IPS-11a (cell line): ENCODE measurements around the gene UQCC5.
A peak's percentile ranks its signal among the peaks of the same experiment; 100 is the strongest.

Experiments used
- H3K4me3 ChIP-seq: one replicate; pipeline ENCODE4 v1.5.1; 2013; ENCODE audit warnings: low read depth, low read length, control low read depth

UQCC5 gene, protein sequence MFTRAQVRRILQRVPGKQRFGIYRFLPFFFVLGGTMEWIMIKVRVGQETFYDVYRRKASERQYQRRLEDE

GRCh38 chr3:52536369-52537164 is at the start of gene UQCC5:
TSS of gene UQCC5 (plus strand) at chr3:52536605. CDS start at chr3:52536756, 151 bp downstream.
- peak within 1 kb of the TSS; percentile 94 for H3K4me3 ChIP-seq

DNA sequence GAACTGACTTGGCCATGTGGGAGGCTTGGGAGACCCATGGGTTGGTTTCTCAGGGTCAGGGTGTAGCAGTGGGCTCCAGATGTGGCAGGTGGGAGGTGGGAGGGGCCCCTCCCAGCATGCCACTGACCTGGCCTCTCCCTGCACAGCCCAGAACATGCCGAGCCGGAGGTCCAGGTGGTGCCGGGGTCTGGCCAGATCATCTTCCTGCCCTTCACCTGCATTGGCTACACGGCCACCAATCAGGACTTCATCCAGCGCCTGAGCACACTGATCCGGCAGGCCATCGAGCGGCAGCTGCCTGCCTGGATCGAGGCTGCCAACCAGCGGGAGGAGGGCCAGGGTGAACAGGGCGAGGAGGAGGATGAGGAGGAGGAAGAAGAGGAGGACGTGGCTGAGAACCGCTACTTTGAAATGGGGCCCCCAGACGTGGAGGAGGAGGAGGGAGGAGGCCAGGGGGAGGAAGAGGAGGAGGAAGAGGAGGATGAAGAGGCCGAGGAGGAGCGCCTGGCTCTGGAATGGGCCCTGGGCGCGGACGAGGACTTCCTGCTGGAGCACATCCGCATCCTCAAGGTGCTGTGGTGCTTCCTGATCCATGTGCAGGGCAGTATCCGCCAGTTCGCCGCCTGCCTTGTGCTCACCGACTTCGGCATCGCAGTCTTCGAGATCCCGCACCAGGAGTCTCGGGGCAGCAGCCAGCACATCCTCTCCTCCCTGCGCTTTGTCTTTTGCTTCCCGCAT is 49.2 kb upstream of the UQCC5 start:
- no peak overlapping the region for H3K4me3 ChIP-seq

GRCh38 chr3:52487788-52488691 is 48.4 kb upstream of the UQCC5 start:
- no peak overlapping the region for H3K4me3 ChIP-seq

DNA sequence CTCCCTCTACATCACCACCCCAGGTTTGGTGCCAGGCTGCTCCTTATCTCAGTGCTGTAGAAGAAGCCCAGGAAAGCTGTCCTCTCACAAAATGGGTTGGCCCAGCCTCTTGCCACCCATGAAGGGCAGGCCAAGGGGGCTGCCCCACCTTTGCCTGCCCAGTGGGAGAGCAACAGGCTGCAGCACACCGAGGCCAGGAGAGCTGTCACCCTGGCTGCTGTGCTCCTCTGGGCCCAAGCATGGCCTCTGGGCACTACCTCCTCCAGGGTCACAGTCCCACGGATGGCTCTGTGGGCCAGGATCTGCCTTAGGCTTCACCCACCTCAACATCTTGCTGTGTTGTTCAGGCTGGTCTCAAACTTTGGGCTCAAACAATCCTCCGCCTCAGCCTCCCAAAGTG is 47.7 kb upstream of the UQCC5 start:
- H3K4me3 ChIP-seq: no peak overlapping the region

- H3K4me3 ChIP-seq: no peak overlapping the region
These were observed 47.0 kb upstream of the UQCC5 start for GRCh38 chr3:52489453-52489852.

- H3K4me3 ChIP-seq: no peak overlapping the region
These were observed 46.1 kb upstream of the UQCC5 start for GRCh38 chr3:52490035-52490938.

- no peak overlapping the region for H3K4me3 ChIP-seq
These were observed 45.4 kb upstream of the UQCC5 start for GRCh38 chr3:52490939-52491526.

DNA sequence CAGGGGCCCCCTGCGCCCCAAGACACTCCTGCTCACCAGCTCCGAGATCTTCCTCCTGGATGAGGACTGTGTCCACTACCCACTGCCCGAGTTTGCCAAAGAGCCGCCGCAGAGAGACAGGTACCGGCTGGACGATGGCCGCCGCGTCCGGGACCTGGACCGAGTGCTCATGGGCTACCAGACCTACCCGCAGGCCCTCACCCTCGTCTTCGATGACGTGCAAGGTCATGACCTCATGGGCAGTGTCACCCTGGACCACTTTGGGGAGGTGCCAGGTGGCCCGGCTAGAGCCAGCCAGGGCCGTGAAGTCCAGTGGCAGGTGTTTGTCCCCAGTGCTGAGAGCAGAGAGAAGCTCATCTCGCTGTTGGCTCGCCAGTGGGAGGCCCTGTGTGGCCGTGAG is 44.3 kb upstream of the UQCC5 start:
- H3K4me3 ChIP-seq: no peak overlapping the region

DNA sequence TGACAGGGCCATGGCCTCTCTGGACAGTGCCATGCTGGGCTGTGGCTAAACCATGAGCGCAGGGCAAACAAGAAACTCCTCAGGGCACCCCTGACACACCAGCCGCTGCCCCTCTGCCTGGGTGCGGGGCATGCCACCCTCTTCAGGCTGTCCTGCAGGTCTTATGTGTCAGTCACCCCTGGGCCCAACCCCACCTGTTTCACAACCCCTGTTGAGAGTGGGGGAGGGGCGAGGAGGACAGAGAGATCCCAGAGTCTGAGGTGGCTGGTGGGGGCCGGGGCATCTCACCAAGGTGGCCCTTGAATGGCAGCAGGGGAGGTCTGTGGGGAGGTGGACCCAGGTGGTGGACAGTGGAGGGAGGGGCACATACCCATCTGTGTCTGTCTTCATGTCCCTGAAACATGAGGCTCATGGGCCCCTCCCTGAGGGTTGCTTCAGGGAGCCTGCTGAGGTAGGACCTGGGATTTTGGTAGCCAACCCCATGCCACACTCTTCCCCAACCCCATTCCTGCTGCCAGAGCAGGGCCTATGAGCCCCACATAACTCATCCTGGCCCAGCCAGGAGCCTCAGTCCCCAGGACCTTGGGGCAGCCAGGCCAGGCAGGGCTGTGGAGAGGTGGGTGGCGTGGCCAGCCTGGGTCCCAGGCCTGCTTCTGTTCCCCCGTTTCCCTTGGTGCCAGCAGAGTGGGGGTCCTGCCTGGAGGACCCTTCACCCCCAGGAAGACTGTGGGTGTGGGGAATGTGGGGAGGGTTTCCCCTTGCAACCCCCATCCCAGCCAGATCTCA is 43.0 kb upstream of the UQCC5 start:
- H3K4me3 ChIP-seq: no peak overlapping the region

GRCh38 chr3:52494445-52494844 is 42.0 kb upstream of the UQCC5 start:
- H3K4me3 ChIP-seq: no peak overlapping the region

DNA sequence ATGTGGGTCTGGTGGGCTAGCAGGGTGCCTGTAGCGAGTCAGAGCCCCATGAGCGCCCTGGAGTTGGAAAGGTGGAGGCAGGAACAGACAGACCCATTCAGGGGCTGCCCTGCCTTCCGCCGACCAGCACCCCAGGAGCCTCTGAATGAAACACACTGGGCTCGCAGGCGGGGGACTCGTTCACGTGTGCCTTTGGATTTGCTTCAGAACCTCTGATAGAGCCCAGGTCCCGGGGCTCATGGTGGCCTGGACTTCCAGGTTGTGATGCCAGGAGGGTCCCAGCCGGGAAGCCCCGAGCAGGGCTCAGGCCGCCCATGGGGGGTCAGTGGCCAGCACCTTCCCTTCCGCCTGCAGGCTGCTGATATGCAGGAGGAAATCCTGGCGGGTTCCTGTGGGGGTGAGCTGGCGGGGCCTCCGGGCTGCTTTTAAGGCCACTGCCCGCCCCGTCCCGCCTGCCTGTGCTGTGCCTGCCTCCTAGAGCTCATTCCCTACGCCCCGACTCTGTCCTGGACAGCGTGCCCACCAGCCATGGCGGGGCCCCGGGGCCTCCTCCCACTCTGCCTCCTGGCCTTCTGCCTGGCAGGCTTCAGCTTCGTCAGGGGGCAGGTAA is 41.4 kb upstream of the UQCC5 start, which contains the start of gene STAB1:
Gene STAB1 (plus strand): TSS at position 453 of the 610 bp plus-strand sequence. CDS start 76 bp downstream, at position 529.
- no peak within 1 kb of the TSS for H3K4me3 ChIP-seq

DNA sequence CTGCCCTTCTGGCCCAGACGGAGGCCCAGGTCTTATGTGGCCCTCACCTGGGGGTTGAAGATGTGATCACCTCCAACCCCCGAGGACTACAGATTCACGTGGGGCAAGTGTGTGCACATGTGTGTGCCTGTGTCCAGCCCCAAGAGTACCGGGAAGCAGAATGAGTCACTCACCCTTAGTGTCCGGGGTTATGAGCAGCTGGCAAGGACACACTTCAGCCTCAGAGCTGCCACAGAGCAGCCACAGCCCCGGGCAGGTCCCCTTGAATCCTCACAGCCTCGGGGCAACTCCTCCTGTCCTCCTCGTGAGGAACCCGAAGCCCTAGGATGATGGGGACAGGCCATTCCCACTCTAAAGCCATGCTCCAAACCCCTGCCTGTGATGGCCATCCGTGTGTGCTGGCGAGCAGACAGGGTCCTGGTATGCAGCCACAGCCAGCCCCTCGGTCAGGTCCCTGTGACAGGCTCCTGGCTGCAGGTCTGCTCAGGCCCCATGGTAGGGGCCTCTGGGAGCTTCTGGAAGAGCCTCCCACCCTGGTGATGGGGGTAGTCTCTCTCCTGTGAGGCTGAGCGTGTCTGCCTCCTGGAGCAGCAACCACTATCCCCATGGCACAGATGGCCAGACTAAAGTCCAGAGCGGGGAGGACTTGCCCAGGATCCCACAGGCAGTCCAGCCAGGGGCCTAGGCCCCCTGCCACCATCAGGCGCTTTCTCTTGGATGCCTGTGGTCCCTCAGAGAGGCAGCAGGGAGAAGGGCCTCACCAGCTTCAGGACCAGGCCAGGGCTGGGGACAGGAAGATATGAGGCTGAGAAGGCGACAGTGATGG is 40.4 kb upstream of the UQCC5 start:
- no peak overlapping the region for H3K4me3 ChIP-seq

DNA sequence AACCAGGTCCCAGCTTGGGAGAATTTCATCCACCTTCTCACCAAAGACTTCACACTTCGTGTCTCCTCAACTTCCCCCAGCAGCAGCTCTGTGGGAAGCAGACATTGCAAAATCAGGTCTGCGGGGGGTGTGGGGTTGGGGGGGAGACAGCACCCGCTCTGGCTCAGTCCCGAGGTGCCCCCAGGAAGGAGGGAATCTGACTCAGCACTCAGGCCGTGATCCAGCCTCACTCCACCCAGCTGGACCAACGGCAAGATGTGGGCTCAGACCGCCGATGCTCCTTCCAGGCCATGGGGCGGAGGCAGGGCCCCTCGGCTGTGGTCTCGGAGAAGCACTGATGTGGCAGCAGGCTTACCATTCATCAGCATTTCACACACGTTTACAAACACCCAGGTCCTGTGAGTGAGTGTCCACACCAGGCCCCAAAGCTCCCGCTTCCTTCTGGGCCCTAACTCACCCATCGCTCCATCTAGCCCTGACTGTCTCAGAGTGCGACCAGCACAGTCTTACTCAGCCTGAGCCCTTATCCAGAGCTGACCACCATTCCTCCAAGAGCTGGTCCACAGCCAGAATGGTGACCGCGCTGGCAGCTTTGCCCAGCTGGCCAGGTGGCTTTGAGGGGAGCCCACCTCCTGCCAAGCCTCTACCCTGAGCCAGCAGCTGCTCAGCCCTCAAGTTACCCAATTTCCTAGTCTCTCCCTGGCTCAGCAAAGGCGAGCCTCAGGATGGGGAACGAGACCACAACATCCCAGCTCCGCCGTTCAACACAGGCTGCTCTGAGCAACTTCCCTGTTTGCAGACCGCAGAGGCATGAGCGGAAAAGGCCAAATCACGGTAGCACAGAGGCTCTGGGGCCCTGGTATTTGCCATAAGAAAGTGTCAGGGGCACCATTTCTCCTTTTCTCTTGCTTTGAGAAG is 38.0 kb upstream of the UQCC5 start:
- no peak overlapping the region for H3K4me3 ChIP-seq

- no peak overlapping the region for H3K4me3 ChIP-seq
These were observed 35.4 kb upstream of the UQCC5 start for GRCh38 chr3:52501046-52501445.

GRCh38 chr3:52502001-52502400 is 34.4 kb upstream of the UQCC5 start:
- H3K4me3 ChIP-seq: no peak overlapping the region

DNA sequence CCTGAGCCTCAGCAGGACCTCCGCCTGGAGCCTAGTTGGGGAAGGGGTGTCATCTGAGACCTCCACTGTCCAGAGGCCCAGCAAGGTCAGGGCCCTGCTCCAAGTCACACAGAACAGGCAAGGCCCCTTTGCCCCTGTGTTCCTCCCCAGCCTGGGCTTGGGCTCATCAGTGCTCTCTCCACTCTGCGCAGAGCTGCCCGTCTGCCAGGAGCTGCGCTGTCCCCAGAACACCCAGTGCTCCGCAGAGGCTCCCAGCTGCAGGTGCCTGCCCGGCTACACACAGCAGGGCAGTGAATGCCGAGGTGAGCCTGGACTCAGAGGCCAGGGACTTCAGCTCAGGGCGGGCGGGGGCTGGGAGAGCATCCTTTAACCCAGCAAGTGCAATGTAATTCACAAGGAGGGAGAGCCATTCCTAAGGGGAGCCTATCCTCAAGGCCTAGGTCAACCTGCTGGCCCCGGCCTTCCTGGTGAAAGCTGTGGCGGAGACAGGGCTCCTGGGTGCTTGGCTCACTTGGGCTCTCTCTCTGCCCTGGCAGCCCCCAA is 33.5 kb upstream of the UQCC5 start:
- no peak overlapping the region for H3K4me3 ChIP-seq
